Skeletal muscle satellite cell (primary cell): Measurements from ENCODE around the gene ACYP1.

Experiments
- H3K27me3 ChIP-seq: 2 replicates; pipeline ENCODE4 v1.7.0; 2013; ENCODE audit warnings: low read length; ENCODE audit not compliant: control insufficient read depth, insufficient read depth
- H3K36me3 ChIP-seq: 2 replicates; pipeline ENCODE4 v1.7.0; 2013; ENCODE audit warnings: mild to moderate bottlenecking, control low read depth, low read length; ENCODE audit not compliant: insufficient read depth
- H3K4me1 ChIP-seq: 2 replicates; pipeline ENCODE4 v1.7.0; 2013; ENCODE audit warnings: low read length; ENCODE audit not compliant: control insufficient read depth, insufficient read depth
- H3K4me2 ChIP-seq: 2 replicates; pipeline ENCODE4 v1.7.0; 2013; ENCODE audit warnings: mild to moderate bottlenecking, low read length
- H3K4me3 ChIP-seq: 2 replicates; pipeline ENCODE4 v1.7.0; 2013; ENCODE audit warnings: low read length
- H3K9ac ChIP-seq: 2 replicates; pipeline ENCODE4 v1.7.0; 2013; ENCODE audit warnings: mild to moderate bottlenecking, low read depth, low read length, moderate library complexity
- H3K9me3 ChIP-seq: replicated peaks from 2 replicates; pipeline ENCODE4 v1.7.0; 2013; ENCODE audit warnings: mild to moderate bottlenecking, control low read depth, low read length

ACYP1 gene

GRCh38 chr14:75049731-75050201, 14.1 kb downstream of the ACYP1 start:
- H3K4me2 ChIP-seq = peak overlapping the region; percentile 79
- H3K4me3 ChIP-seq = peak overlapping the region; percentile 8
- H3K4me1 ChIP-seq = peaks cover 43% of the 10 kb centered on the region
- H3K27me3 ChIP-seq = no peaks in the 10 kb centered on the region
- no peaks in the 10 kb centered on the region for H3K9me3 ChIP-seq
- peaks cover 4% of the 10 kb centered on the region for H3K36me3 ChIP-seq
- no peak overlapping the region for H3K9ac ChIP-seq

DNA sequence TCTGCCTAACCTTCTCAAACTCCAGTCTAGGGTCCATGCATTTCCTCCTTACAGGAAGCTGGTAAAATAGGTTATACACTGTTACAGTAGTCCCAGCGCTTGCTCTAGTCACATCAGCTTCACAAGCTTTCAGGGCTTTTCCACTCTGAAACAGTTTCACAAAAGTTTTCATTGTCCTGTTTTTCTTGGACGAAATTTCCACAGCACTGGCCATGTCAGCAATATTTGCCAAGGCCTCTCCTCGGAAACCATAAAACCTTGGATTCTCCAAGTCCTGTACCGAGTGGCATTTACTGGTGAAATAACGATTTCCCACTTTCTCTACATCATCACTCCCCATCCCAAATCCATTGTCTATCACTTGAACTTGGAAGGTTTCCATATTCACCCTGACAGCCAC, 14.7 kb downstream of the ACYP1 start:
- Histone ChIP-seq H3K4me3 (peak overlapping the region; percentile 4), H3K9ac (no peak overlapping the region), H3K4me1 (peaks cover 46% of the 10 kb centered on the region)

GRCh38 chr14:75048101-75048500, 15.7 kb downstream of the ACYP1 start:
- Histone ChIP-seq H3K4me2 (no peak overlapping the region), H3K4me3 (no peak overlapping the region), H3K9ac (no peak overlapping the region), H3K4me1 (peaks cover 46% of the 10 kb centered on the region), H3K36me3 (peaks cover 4% of the 10 kb centered on the region), H3K9me3 (no peaks in the 10 kb centered on the region), H3K27me3 (no peaks in the 10 kb centered on the region)

More for the DNA sequence above, 14.7 kb downstream of the ACYP1 start:
- H3K4me2 ChIP-seq = peak overlapping the region; percentile 79
- H3K27me3 ChIP-seq = no peaks in the 10 kb centered on the region
- peaks cover 4% of the 10 kb centered on the region for H3K36me3 ChIP-seq
- no peaks in the 10 kb centered on the region for H3K9me3 ChIP-seq

DNA sequence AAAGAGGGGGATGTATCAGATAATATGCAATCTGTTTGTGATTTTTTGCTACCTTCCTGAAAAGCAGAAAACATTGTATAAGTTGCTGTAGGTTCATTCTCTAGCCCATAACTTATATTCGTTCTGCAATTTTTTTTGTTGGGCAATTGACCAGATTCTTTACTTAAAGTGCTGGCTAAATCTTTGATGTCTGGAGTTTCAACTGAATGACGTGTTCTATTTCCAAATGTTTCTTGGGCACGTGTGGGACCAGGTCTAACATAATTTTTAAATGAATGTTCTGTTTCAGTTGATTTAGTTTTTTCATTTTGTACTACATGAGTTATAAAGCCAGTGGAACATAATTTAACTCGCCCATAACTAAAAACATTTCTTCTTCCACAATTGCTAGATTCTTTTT, 16.3 kb downstream of the ACYP1 start:
- Histone ChIP-seq H3K4me3 (no peak overlapping the region), H3K4me1 (peaks cover 46% of the 10 kb centered on the region), H3K27me3 (no peaks in the 10 kb centered on the region), H3K9ac (no peak overlapping the region), H3K9me3 (no peaks in the 10 kb centered on the region), H3K4me2 (no peak overlapping the region), H3K36me3 (peaks cover 4% of the 10 kb centered on the region)

GRCh38 chr14:75046899-75047298, 16.9 kb downstream of the ACYP1 start:
- peaks cover 50% of the 10 kb centered on the region for H3K4me1 ChIP-seq
- H3K36me3 ChIP-seq = peaks cover 4% of the 10 kb centered on the region
- no peak overlapping the region for H3K9ac ChIP-seq
- H3K9me3 ChIP-seq = no peaks in the 10 kb centered on the region
- no peak overlapping the region for H3K4me2 ChIP-seq
- no peak overlapping the region for H3K4me3 ChIP-seq
- no peaks in the 10 kb centered on the region for H3K27me3 ChIP-seq

DNA sequence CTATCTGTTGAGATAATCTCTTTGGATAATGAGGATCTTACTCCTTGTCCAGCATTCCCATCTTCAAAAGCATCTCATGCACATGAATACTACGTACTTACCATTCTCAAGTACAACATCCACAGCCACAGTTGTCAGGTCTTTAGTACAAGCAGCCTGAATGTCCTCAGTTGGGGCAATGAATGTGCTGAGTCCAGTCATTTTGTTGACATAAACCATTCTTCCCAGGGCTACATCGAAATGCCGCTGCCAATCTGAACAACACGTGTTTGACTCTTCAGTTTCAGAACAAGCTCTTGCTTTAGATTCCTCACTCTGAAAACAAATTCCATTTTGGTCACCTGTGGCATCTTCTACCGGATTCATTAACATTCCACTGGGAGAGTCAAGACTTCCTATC, 17.5 kb downstream of the ACYP1 start:
- no peaks in the 10 kb centered on the region for H3K27me3 ChIP-seq

GRCh38 chr14:75044752-75045151, 19.1 kb downstream of the ACYP1 start:
- Histone ChIP-seq H3K4me2 (peak overlapping the region; percentile 11), H3K4me3 (no peak overlapping the region), H3K4me1 (peaks cover 41% of the 10 kb centered on the region), H3K9ac (no peak overlapping the region), H3K36me3 (peaks cover 8% of the 10 kb centered on the region), H3K9me3 (no peaks in the 10 kb centered on the region), H3K27me3 (no peaks in the 10 kb centered on the region)

More for the DNA sequence above, 17.5 kb downstream of the ACYP1 start:
- Histone ChIP-seq H3K9ac (no peak overlapping the region), H3K4me3 (no peak overlapping the region), H3K4me2 (no peak overlapping the region), H3K9me3 (no peaks in the 10 kb centered on the region), H3K36me3 (peaks cover 7% of the 10 kb centered on the region), H3K4me1 (peaks cover 55% of the 10 kb centered on the region)

DNA sequence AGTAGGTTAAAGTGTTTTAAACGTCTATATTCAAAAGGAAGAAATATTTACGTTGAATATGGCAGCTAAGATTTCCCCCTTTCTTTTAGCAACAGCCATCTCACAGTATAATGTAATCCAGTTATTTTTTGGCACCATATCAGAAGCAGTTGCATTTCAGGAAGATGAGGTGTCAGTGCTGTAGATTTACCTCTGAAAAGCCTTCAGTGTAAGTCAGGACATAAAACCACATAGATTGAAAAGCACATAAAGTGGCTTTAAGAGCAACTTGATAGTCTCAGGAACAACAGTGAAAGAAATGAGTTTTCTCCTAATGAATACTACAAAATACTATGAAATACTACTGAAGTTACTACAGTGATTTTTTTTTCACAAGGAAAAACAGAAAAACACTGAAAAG, 19.5 kb downstream of the ACYP1 start:
- no peak overlapping the region for H3K4me3 ChIP-seq
- no peaks in the 10 kb centered on the region for H3K9me3 ChIP-seq
- H3K36me3 ChIP-seq = peaks cover 9% of the 10 kb centered on the region
- H3K9ac ChIP-seq = no peak overlapping the region
- H3K27me3 ChIP-seq = no peaks in the 10 kb centered on the region
- peaks cover 37% of the 10 kb centered on the region for H3K4me1 ChIP-seq
- H3K4me2 ChIP-seq = peak overlapping the region; percentile 11

- Histone ChIP-seq H3K27me3 (no peaks in the 10 kb centered on the region), H3K9ac (no peak overlapping the region), H3K4me3 (no peak overlapping the region), H3K9me3 (no peaks in the 10 kb centered on the region), H3K4me1 (peaks cover 22% of the 10 kb centered on the region), H3K36me3 (peaks cover 14% of the 10 kb centered on the region), H3K4me2 (peak overlapping the region; percentile 9)
These were observed 21.8 kb downstream of the ACYP1 start for GRCh38 chr14:75042035-75042434.

GRCh38 chr14:75041613-75042012, 22.2 kb downstream of the ACYP1 start:
- Histone ChIP-seq H3K9ac (no peak overlapping the region), H3K27me3 (no peaks in the 10 kb centered on the region), H3K9me3 (no peaks in the 10 kb centered on the region), H3K4me2 (no peak overlapping the region), H3K4me1 (peaks cover 20% of the 10 kb centered on the region), H3K36me3 (peaks cover 16% of the 10 kb centered on the region), H3K4me3 (no peak overlapping the region)

- H3K9me3 ChIP-seq = no peaks in the 10 kb centered on the region
- no peak overlapping the region for H3K4me3 ChIP-seq
- H3K27me3 ChIP-seq = no peaks in the 10 kb centered on the region
- H3K9ac ChIP-seq = no peak overlapping the region
- peaks cover 20% of the 10 kb centered on the region for H3K4me1 ChIP-seq
- no peak overlapping the region for H3K4me2 ChIP-seq
- peaks cover 16% of the 10 kb centered on the region for H3K36me3 ChIP-seq
These were observed 22.9 kb downstream of the ACYP1 start for GRCh38 chr14:75040959-75041358.

DNA sequence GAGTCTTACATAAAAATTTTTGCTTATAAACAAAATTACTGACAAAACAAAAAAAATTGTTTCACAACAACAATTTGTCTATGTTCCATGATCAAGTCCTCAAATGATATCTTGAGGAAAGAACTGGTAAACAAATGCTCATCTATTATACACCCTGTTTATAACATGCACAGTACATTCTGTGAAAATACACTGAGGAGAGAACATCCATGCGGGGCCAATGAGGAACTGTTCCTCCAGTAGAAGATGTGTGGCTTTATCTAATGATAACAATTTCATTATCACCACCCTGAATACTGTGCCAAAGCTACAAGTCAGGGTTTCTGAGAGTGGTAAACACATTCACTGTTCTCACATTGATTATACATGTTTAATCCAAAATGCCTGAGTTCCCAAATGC, 23.3 kb downstream of the ACYP1 start:
- H3K27me3 ChIP-seq = no peaks in the 10 kb centered on the region
- H3K4me3 ChIP-seq = no peak overlapping the region
- H3K36me3 ChIP-seq = peaks cover 20% of the 10 kb centered on the region
- no peak overlapping the region for H3K9ac ChIP-seq
- H3K4me2 ChIP-seq = no peak overlapping the region
- no peaks in the 10 kb centered on the region for H3K9me3 ChIP-seq
- H3K4me1 ChIP-seq = peaks cover 20% of the 10 kb centered on the region
